ENCODE measurements around the gene NUCKS1. TPM values are rescaled to one million over a fixed set of nuclear protein-coding genes. Genes with fewer than 3 reads are reported as not detected.

Gene NUCKS1
- total and polyA plus RNA-seq, 2 of the 13 experiments (the other 11 are each of a cell fraction or from before 2014, with no cell fraction given), result 35.5 to 117 TPM

DNA sequence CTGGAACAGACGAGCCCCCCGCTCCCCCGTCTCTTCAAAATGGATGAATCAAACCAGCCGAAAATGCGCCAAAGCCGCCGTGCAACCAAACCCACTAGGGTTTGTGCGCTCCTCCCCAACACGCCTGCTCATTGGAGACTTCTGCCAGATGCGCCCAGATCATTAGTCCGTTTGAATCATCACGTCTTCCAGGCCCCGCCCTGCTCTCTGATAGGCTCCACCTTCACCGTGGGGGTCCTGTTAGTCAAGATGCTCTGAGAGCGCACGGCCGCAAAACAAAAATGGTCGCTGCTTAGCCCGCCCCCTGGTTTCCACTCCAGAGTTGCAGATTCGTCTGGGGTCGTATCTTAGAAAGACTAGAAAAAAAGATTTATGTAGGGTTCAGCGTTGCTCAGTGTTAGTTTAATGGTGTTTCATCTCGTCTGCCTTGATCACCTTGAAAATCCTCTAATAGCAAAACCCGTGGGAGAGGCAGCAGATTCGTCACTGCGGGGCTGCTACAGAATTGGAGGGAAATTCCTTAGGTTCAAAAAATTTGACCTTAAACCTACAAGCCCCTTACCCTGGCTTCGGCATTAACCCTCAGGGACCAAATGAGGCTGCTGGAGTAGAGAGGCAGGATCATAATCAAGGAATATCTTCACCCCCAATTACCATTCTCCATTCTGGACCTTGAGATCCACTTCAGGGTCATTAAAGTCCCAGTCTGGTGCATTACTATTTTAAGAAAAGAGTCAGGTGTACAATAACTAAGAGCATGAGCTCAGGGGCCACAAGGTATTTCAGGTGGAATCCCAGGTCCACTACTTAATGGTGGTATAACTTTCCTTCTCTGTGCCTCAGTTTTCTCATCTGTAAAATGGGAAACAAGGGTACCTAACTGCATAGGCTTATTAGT lies at the start of gene NUCKS1 (continued):
- TF ChIP-seq ZNF24 (IDR thresholded peaks at IDR 0.05) (0 out of 2 replicates have a peak, but pooled peaks have one; percentile 2), ZNF136 (CRISPR knock-in tag; IDR thresholded peaks at IDR 0.05; ENCODE audit: low read depth) (peak; percentile 53; the same call in 1 of the 2 replicates), TFDP1 (CRISPR knock-in tag; IDR thresholded peaks at IDR 0.05; ENCODE audit: borderline replicate concordance) (peak; percentile 85; the same call in 1 of the 2 replicates), CHD4 (IDR thresholded peaks at IDR 0.05; ENCODE audit: borderline replicate concordance, low read length) (peak; percentile 100), MYPOP (CRISPR knock-in tag; IDR thresholded peaks at IDR 0.05) (0 out of 2 replicates have a peak, but pooled peaks have one; percentile 21), ZZZ3 (CRISPR knock-in tag; IDR thresholded peaks at IDR 0.05; ENCODE audit: borderline replicate concordance) (no peak; the same call in 1 of the 2 replicates), CCDC6 (CRISPR knock-in tag; IDR thresholded peaks at IDR 0.05) (peak; percentile 75), ZBTB26 (CRISPR knock-in tag; IDR thresholded peaks at IDR 0.05; ENCODE audit: borderline replicate concordance) (0 out of 2 replicates have a peak, but pooled peaks have one; percentile 52), RARA (CRISPR knock-in tag; IDR thresholded peaks at IDR 0.05) (peak; percentile 22), ZNF317 (CRISPR knock-in tag; IDR thresholded peaks at IDR 0.05) (peak; percentile 43; the same call in 1 of the 2 replicates), TAF1 (CRISPR knock-in tag; IDR thresholded peaks at IDR 0.05) (peak; percentile 32; the same call in 1 of the 2 replicates), ZNF337 (CRISPR knock-in tag; IDR thresholded peaks at IDR 0.05; ENCODE audit: borderline replicate concordance, low read depth) (no peak), YEATS4 (CRISPR knock-in tag; IDR thresholded peaks at IDR 0.05; ENCODE audit: borderline replicate concordance) (0 out of 2 replicates have a peak, but pooled peaks have one; percentile 66), ZNF44 (CRISPR knock-in tag; IDR thresholded peaks at IDR 0.05) (peak; percentile 40; the same call in 1 of the 2 replicates), CENPX (CRISPR knock-in tag; IDR thresholded peaks at IDR 0.05) (no peak)
- TF ChIP-seq, protein P1, sequence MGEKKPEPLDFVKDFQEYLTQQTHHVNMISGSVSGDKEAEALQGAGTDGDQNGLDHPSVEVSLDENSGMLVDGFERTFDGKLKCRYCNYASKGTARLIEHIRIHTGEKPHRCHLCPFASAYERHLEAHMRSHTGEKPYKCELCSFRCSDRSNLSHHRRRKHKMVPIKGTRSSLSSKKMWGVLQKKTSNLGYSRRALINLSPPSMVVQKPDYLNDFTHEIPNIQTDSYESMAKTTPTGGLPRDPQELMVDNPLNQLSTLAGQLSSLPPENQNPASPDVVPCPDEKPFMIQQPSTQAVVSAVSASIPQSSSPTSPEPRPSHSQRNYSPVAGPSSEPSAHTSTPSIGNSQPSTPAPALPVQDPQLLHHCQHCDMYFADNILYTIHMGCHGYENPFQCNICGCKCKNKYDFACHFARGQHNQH (CRISPR knock-in tag; IDR thresholded peaks at IDR 0.05), result peak; percentile 57
- TF ChIP-seq, protein P2, sequence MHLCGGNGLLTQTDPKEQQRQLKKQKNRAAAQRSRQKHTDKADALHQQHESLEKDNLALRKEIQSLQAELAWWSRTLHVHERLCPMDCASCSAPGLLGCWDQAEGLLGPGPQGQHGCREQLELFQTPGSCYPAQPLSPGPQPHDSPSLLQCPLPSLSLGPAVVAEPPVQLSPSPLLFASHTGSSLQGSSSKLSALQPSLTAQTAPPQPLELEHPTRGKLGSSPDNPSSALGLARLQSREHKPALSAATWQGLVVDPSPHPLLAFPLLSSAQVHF (CRISPR knock-in tag; IDR thresholded peaks at IDR 0.05), result no peak
- TF ChIP-seq, protein P3, sequence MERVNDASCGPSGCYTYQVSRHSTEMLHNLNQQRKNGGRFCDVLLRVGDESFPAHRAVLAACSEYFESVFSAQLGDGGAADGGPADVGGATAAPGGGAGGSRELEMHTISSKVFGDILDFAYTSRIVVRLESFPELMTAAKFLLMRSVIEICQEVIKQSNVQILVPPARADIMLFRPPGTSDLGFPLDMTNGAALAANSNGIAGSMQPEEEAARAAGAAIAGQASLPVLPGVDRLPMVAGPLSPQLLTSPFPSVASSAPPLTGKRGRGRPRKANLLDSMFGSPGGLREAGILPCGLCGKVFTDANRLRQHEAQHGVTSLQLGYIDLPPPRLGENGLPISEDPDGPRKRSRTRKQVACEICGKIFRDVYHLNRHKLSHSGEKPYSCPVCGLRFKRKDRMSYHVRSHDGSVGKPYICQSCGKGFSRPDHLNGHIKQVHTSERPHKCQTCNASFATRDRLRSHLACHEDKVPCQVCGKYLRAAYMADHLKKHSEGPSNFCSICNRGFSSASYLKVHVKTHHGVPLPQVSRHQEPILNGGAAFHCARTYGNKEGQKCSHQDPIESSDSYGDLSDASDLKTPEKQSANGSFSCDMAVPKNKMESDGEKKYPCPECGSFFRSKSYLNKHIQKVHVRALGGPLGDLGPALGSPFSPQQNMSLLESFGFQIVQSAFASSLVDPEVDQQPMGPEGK (CRISPR knock-in tag; IDR thresholded peaks at IDR 0.05), result no peak; the same call in 1 of the 2 replicates

Data from HepG2 (cell line).